Neuronal stem cell (in vitro differentiated cells): ENCODE results near the gene OGFRL1.

Experiments used
- DNase-seq: peaks from one replicate; pipeline ENCODE4 v3.0.0-alpha.2; 2013; ENCODE audit warnings: low spot score
- H2AFZ ChIP-seq: one replicate; pipeline ENCODE4 v1.6.1; 2013; ENCODE audit warnings: mild to moderate bottlenecking, low read length, inconsistent platforms
- H2AK5ac ChIP-seq: 2 replicates; pipeline ENCODE4 v1.6.1; 2013; ENCODE audit warnings: low read depth, mild to moderate bottlenecking, inconsistent platforms, low read length, moderate library complexity, mixed read lengths
- H2BK120ac ChIP-seq: 2 replicates; pipeline ENCODE4 v1.6.1; 2013; ENCODE audit warnings: low read depth, mild to moderate bottlenecking, inconsistent platforms, low read length, moderate library complexity, mixed read lengths
- H2BK12ac ChIP-seq: one replicate; pipeline ENCODE4 v1.6.1; 2013; ENCODE audit warnings: low read length, inconsistent platforms
- H2BK15ac ChIP-seq: 2 replicates; pipeline ENCODE4 v1.6.1; 2013; ENCODE audit warnings: mild to moderate bottlenecking, low read length, inconsistent platforms, mixed read lengths
- H2BK5ac ChIP-seq: one replicate; pipeline ENCODE4 v1.6.1; 2013; ENCODE audit warnings: inconsistent platforms, mild to moderate bottlenecking, low read length, moderate library complexity
- H3K14ac ChIP-seq: one replicate; pipeline ENCODE4 v1.6.1; 2013; ENCODE audit warnings: low read length, inconsistent platforms
- H3K18ac ChIP-seq: 2 replicates; pipeline ENCODE4 v1.6.1; 2013; ENCODE audit warnings: low read length, inconsistent platforms
- H3K23ac ChIP-seq: 2 replicates; pipeline ENCODE4 v1.6.1; 2013; ENCODE audit warnings: low read depth, mild to moderate bottlenecking, mixed read lengths, low read length, inconsistent platforms; ENCODE audit not compliant: poor library complexity
- H3K27ac ChIP-seq: replicated peaks from 3 replicates; pipeline ENCODE4 v1.5.1; 2013; ENCODE audit warnings: low read length, inconsistent platforms
- H3K27me3 ChIP-seq, 3 experiments: 2 replicates each; pipeline ENCODE4 v1.6.1; 2013; ENCODE audit warnings: low read length in 3 of 3, mild to moderate bottlenecking in 2 of 3, inconsistent platforms in 1 of 3, low read depth in 1 of 3, mixed read lengths in 1 of 3, moderate library complexity in 1 of 3; ENCODE audit not compliant: control insufficient read depth in 3 of 3, insufficient read depth in 3 of 3
- H3K36me3 ChIP-seq, 2 donors: replicated peaks in 1 of 2; 2 replicates each; pipeline ENCODE4 v1.6.1; 2013; ENCODE audit warnings: low read length in 2 of 2; ENCODE audit not compliant: control insufficient read depth in 2 of 2, insufficient read depth in 2 of 2
- H3K4ac ChIP-seq: 2 replicates; pipeline ENCODE4 v1.6.1; 2013; ENCODE audit warnings: inconsistent platforms, mild to moderate bottlenecking, low read length, moderate library complexity
- H3K4me1 ChIP-seq, 2 donors: 1 replicate in 1 of 2; 2 replicates in 1 of 2; pipeline ENCODE4 v1.6.1; 2013; ENCODE audit warnings: low read length in 2 of 2, low read depth in 1 of 2; ENCODE audit not compliant: control insufficient read depth in 2 of 2, insufficient read depth in 1 of 2
- H3K4me2 ChIP-seq: one replicate; pipeline ENCODE4 v1.6.1; 2013; ENCODE audit warnings: mild to moderate bottlenecking, low read length, inconsistent platforms; ENCODE audit not compliant: insufficient read depth, poor library complexity, severe bottlenecking
- H3K4me3 ChIP-seq, 2 donors: 2 replicates each; pipeline ENCODE4 v1.5.1; 2013; ENCODE audit warnings: low read length in 2 of 2, mild to moderate bottlenecking in 2 of 2, inconsistent platforms in 1 of 2, moderate library complexity in 1 of 2
- H3K79me1 ChIP-seq: one replicate; pipeline ENCODE4 v1.6.1; 2013; ENCODE audit warnings: low read depth, mild to moderate bottlenecking, inconsistent platforms, low read length, moderate library complexity
- H3K9ac ChIP-seq: one replicate; pipeline ENCODE4 v1.6.1; 2013; ENCODE audit warnings: mild to moderate bottlenecking, low read depth, low read length, inconsistent platforms; ENCODE audit not compliant: poor library complexity
- H3K9me3 ChIP-seq, 2 donors: replicated peaks in 1 of 2; 2 replicates each; pipeline versions ENCODE3 to v1.6.1; 2013; ENCODE audit warnings: low read length in 2 of 2, mild to moderate bottlenecking in 2 of 2, inconsistent platforms in 1 of 2, low read depth in 1 of 2, mixed read lengths in 1 of 2, moderate library complexity in 1 of 2; ENCODE audit not compliant: control insufficient read depth in 2 of 2, insufficient read depth in 1 of 2
- H4K8ac ChIP-seq: one replicate; pipeline ENCODE4 v1.6.1; 2013; ENCODE audit warnings: low read depth, mild to moderate bottlenecking, inconsistent platforms, low read length, moderate library complexity
- H4K91ac ChIP-seq: one replicate; pipeline ENCODE4 v1.6.1; 2013; ENCODE audit warnings: low read length, low read depth, mild to moderate bottlenecking, inconsistent platforms; ENCODE audit not compliant: poor library complexity
- WGBS, 2 donors: extraction: QIAGEN DNeasy Blood & Tissue Kit; methylation state at CpG; one replicate each; pipeline ENCODE4 v1.1.7; 2013; ENCODE audit warnings: missing lambda C conversion rate in 2 of 2, mixed read lengths in 1 of 2; ENCODE audit not compliant: insufficient read length in 2 of 2, insufficient replicate concordance in 1 of 2; ENCODE audit errors: extremely low coverage in 2 of 2; 5-methylcytosine and 5-hydroxymethylcytosine counted together

Gene OGFRL1

GRCh38 chr6:71310261-71310660, 21.6 kb downstream of the OGFRL1 start:
- Histone ChIP-seq H2BK5ac (no peak overlapping the region), H3K9ac (no peak overlapping the region), H3K4me1 (no peaks in the 10 kb centered on the region), H2BK120ac (no peak overlapping the region), H3K18ac (no peak overlapping the region), H4K8ac (no peak overlapping the region), H3K27ac (no peak overlapping the region), H3K27me3 (no peaks in the 10 kb centered on the region), H4K91ac (no peak overlapping the region), H3K9me3 (no peaks in the 10 kb centered on the region), H2BK15ac (no peak overlapping the region), H3K4me2 (no peak overlapping the region), H3K4ac (no peak overlapping the region), H3K79me1 (no peaks in the 10 kb centered on the region), H3K4me3 (no peak overlapping the region), H3K14ac (no peak overlapping the region), H2BK12ac (no peak overlapping the region), H2AFZ (no peak overlapping the region), H3K23ac (no peak overlapping the region), H2AK5ac (no peak overlapping the region), H3K36me3 (peaks cover 0 to 23% of the 10 kb centered on the region in 2 donors)
- no peak for DNase-seq
- WGBS, 2 donors = no CpG with 5 or more reads among the region's 1 CpG

GRCh38 chr6:71312089-71312488, 23.5 kb downstream of the OGFRL1 start:
- Histone ChIP-seq H2BK5ac (no peak overlapping the region), H2AFZ (no peak overlapping the region), H3K4ac (no peak overlapping the region), H4K8ac (no peak overlapping the region), H2BK15ac (no peak overlapping the region), H2BK120ac (no peak overlapping the region), H3K27me3 (no peaks in the 10 kb centered on the region), H3K4me1 (no peaks in the 10 kb centered on the region), H3K18ac (no peak overlapping the region), H3K14ac (no peak overlapping the region), H3K27ac (no peak overlapping the region), H3K9ac (no peak overlapping the region), H2BK12ac (no peak overlapping the region), H3K23ac (no peak overlapping the region), H3K9me3 (peaks cover 0 to 5% of the 10 kb centered on the region in 2 donors), H3K4me2 (no peak overlapping the region), H3K79me1 (no peaks in the 10 kb centered on the region), H2AK5ac (no peak overlapping the region), H3K36me3 (peaks cover 0 to 10% of the 10 kb centered on the region in 2 donors), H4K91ac (no peak overlapping the region), H3K4me3 (no peak overlapping the region)
- DNase-seq = no peak
- WGBS, 2 donors = no CpG with 5 or more reads among the region's 1 CpG

- Histone ChIP-seq H3K4me3 (no peak overlapping the region), H3K4ac (no peak overlapping the region), H2AK5ac (no peak overlapping the region), H2AFZ (no peak overlapping the region), H4K8ac (no peak overlapping the region), H2BK15ac (no peak overlapping the region), H2BK5ac (no peak overlapping the region), H3K9ac (no peak overlapping the region), H4K91ac (no peak overlapping the region), H3K36me3 (no peaks in the 10 kb centered on the region), H3K4me2 (no peak overlapping the region), H3K9me3 (peaks cover 0 to 5% of the 10 kb centered on the region in 2 donors), H3K14ac (no peak overlapping the region), H2BK120ac (no peak overlapping the region), H3K27ac (no peak overlapping the region), H3K23ac (no peak overlapping the region), H3K18ac (no peak overlapping the region), H3K27me3 (no peaks in the 10 kb centered on the region), H2BK12ac (no peak overlapping the region), H3K4me1 (no peaks in the 10 kb centered on the region), H3K79me1 (no peaks in the 10 kb centered on the region)
- DNase-seq = no peak
These were observed 28.8 kb downstream of the OGFRL1 start for GRCh38 chr6:71317441-71317840.

GRCh38 chr6:71320041-71320440, 31.4 kb downstream of the OGFRL1 start:
- no CpG with 5 or more reads among the region's 2 CpGs for WGBS, 2 donors
- Histone ChIP-seq H4K8ac (no peak overlapping the region), H3K79me1 (no peaks in the 10 kb centered on the region)

More at GRCh38 chr6:71320041-71320440, 31.4 kb downstream of the OGFRL1 start:
- H3K18ac ChIP-seq = no peak overlapping the region
- no peak overlapping the region for H3K9ac ChIP-seq
- H3K4ac ChIP-seq = no peak overlapping the region
- H3K36me3 ChIP-seq = no peaks in the 10 kb centered on the region
- no peak overlapping the region for H2BK12ac ChIP-seq
- no peak overlapping the region for H3K23ac ChIP-seq
- H2AK5ac ChIP-seq = no peak overlapping the region
- H2BK5ac ChIP-seq = no peak overlapping the region
- no peak overlapping the region for H2BK120ac ChIP-seq
- peaks cover 2 to 4% of the 10 kb centered on the region in 2 donors for H3K4me1 ChIP-seq
- H2AFZ ChIP-seq = no peak overlapping the region
- no peak overlapping the region for H2BK15ac ChIP-seq
- no peaks in the 10 kb centered on the region for H3K27me3 ChIP-seq
- H3K4me2 ChIP-seq = no peak overlapping the region
- peaks cover 0 to 5% of the 10 kb centered on the region in 2 donors for H3K9me3 ChIP-seq
- no peak overlapping the region for H4K91ac ChIP-seq
- H3K14ac ChIP-seq = no peak overlapping the region
- no peak overlapping the region for H3K4me3 ChIP-seq
- DNase-seq = no peak
- no peak overlapping the region for H3K27ac ChIP-seq
